Islet precursor cell (in vitro differentiated cells): ENCODE results near the gene CYP1B1.

Source experiments
- DNase-seq: peaks from one replicate; pipeline ENCODE4 v3.0.0-alpha.2; 2018

Gene CYP1B1

GRCh38 chr2:38074764-38075506 is 1.0 kb downstream of the CYP1B1 start:
- peak; percentile 78 for DNase-seq

GRCh38 chr2:38074058-38074763 is 1.7 kb downstream of the CYP1B1 start:
- DNase-seq = peak; percentile 64

GRCh38 chr2:38073211-38074057 is 2.5 kb downstream of the CYP1B1 start:
- DNase-seq = peak; percentile 71

DNA sequence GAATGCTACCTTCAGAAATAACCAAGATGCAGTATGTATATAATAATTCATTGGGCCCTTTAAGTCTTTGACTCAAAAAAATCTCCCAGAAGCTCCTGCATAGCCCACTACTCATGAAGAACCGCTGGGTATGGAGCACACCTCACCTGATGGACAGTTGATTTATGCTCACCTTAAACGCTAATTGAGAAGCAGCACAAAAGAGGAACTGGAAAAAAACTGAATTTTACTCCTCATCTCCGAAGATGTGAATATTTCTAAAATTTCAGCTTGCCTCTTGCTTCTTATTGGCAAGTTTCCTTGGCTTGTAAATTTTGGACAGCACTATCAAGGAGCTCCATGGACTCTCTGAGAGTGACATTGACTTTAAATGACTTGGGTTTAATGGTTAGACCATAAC is 5.5 kb downstream of the CYP1B1 start:
- no peak for DNase-seq

GRCh38 chr2:38068234-38068633 is 7.7 kb downstream of the CYP1B1 start:
- no peak for DNase-seq

DNA sequence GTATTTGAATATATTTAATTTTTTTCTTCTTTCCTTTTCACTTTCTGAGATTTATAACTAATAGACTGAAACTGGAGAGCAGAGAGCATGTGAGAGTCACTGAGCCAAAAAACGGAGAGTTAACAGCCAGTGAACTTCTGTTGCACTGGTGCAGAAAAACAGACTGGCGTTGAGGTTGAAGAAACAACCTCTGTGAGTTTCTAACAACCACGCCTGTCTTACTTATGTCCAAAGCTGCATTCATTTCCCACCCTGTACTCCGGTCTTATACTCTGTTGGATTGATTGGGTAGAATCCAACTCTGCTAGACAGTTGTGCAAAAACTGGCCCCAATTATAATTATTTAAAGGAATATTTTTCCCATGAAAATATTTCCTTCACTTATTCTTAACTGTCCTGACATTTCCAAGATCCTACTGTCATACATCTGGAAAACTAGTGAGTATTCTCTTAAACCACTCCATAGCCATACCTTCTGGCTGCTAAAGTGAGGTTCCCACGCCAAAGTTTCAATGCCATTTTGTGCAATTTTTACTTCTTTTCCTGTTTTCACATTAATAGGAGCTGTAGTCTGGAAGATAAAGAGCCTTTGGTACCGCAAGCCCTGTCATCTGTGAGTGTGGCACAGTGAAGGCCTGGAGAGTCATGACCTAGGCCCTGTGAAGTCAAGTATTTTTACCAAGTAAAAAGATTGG is 9.4 kb downstream of the CYP1B1 start:
- DNase-seq = no peak

- no peak for DNase-seq
Measured at GRCh38 chr2:38065502-38066135, 10.3 kb downstream of the CYP1B1 start.

DNA sequence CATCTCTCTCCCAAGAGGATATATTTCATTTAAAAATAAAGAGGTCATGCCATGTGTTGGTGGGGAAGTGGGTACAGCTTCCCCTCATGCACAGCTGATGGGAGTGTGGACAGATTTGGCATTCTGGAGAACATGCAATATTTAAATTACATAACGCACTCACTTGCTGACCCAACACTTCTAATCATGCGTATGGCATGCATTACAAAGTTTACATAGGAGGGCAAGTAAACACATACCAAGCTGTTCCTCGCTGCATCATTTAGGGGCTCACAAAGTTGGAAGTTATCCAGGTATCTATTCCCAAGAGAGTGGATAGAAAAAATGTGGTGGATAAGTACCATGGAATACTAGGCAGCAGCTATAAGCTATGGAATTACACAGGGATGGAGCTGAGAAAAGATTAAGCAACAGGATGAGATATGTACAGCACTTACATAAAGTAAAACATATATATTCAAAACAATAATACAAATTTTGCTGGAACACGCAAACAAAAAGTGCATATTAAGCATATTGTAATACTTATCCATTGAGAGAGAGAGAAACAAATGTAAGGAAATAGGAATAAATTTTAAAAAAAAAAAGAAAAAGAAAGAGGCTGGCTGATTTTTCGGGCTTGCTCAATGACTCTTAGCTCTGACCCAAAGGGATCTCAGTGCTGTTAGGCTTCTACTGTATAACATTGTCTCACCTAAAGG is 11.0 kb downstream of the CYP1B1 start:
- DNase-seq = no peak

GRCh38 chr2:38060236-38061018 is 15.5 kb downstream of the CYP1B1 start:
- DNase-seq = no peak

DNA sequence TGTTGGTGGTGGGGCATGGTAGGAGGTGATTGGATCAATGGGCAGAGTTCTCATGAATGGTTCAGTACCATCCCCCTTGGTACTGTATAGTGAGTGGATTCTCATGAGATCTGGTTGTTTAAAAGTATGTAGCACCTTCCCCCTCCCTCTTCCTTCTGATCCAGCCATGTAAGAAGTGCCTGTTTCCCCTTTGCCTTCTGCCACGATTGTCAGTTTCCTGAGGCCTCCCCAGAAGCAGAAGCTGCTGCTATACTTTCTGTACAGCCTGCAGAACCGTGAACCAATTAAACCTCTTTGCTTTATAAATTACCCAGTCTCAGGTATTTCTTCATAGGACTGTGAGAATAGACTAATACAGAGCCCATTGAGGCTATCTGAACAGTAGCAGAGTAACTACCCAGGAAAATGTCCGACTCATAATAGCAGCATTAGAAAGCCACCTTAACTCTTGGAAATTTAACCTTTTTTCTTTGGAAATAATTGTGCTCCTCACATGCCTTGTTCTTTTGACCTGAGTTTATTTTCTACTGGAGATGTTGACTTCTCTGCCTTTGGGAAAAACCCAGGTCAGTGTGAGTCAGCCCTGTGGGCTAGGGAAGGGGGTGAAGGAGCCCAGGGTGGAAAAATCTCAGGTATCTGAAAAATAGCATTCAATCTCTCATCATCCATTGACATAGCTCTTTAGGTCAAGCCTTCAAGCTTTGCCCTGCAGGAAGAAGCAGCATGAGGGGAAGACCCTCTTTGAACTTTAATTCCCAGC is 18.1 kb downstream of the CYP1B1 start:
- no peak for DNase-seq

DNA sequence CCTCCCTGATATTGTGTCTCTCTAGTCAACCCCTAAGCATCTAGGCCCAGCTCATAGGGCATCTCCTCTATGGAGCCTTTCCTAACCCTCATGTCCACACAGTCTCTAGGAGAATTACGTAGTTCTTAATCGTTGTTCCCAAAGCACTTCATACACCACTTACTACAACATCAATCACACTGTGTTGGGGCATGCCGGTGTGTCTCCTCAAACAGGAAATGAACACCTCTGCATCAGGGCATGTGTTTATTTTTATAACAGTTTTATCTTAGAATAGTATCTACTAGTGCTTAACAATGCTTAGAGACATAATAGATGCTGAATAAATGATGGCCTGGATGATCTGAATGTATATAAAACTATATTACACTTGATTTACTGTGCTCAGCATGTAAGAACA is 19.7 kb downstream of the CYP1B1 start:
- DNase-seq = no peak

DNA sequence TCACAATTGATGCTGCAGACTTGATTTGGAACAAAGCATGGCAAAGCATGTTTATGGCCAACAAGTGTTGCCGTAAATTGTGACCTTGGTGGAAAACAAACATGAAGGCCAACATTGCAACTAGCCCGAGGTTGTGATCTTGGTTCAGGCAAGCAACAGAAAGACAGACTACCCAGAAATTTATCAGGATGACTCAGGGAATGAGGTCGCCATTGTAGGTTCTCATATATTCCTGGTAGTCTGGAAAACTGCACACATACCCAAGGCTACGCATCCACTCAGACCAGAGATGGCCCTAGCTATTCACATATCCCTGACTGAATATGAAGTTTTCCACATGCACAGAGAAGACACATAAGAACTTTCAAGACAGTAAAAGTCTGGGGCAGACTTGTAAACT is 30.1 kb downstream of the CYP1B1 start:
- no peak for DNase-seq

GRCh38 chr2:38039121-38039910 is 36.6 kb downstream of the CYP1B1 start:
- no peak for DNase-seq

DNA sequence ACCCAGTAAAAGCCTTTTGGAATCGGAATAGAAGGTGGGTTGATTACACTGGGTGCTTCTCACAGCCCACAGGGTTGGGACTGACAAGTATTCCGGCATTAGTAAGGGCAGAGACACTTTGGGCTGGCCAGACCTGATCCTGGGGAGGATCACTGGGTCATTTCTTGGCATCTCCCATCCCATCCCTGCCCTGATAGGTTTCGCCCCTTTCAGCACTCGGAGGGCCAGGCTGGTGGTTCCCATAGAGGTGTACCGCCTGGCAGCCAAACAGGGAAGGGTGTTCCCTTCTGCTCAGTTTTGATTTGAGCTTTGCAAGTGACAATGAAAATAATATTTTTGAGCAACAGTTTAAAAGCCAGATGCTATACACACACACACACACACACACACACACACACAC is 37.3 kb downstream of the CYP1B1 start:
- no peak for DNase-seq

DNA sequence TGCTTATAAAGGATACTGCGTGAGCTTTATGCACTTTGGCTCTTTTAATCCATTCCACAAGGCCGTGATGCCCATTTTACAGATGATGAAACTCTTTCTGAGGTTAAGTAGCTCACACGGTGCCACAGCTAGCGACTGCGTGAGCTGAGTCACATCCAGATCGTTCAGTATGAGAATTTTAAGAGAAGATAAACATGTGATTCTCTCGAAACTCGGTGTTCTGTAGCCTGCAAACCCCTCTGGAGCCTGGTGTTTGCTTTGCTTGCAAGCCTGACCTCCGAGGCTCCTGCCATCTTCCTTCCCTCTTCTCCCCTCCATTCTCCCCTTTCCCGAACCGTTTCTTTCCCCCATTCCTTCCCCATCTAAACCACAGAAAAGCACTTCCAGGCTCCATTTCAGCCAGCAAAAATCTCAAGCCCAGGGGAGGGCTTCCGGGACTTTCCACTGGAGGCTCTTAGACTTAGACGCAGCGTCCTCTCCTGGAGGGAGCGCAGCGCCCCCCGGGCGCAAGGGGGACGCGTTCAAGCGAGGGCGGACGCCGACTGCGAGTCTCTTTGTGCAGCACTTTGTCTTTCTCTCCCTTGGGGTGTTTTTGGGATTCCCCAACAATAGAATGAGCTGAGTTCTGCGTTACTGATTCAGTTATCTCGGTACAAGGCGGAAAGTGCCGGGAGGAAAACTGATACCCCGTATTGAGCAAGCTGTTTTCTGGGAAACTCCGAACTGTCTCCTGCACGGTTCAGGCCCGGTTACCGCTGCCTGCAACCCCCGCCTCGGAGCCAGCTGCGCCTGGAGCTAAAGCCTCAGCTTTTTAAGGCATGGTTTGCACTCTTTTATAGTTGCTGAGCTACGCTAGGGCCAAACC is 38.0 kb downstream of the CYP1B1 start:
- peak; percentile 63 for DNase-seq

DNA sequence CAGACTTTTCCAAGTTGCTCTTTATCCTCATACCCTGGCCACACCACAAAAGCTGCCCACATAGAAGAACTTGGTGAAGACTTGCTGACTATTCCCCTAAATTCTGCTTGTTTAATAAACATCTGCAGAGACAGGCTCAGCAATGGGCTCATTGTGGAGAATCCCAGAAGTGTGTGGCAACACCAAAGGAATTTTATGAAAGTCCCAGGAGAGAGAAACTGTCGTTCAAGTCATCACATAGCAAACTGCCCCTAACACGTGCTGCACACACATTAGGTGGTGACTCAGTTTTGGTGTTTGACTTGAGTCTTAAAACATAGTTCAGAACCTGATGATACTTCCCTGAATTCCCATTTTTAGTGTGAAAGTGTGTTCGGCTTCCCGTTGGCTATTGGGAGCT is 38.6 kb downstream of the CYP1B1 start:
- no peak for DNase-seq

DNA sequence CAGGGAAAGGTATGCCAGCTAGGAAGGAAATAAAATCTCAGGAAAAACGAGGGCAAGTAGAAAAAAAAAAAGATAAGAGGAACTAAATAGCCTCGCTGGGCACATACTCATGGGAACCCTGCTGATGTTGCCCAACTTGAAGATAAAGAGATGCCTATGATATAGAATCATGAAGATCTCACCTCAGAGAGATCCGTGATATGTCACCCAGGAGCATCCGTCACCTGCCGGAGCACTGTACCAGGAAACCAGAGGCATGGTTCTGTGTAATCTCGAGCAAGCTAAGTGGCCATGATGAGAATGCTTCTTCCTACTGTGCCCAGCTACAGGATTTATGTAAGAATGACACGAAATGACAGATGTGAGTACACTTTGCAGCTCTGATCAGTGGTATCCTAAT is 40.0 kb downstream of the CYP1B1 start:
- no peak for DNase-seq

DNA sequence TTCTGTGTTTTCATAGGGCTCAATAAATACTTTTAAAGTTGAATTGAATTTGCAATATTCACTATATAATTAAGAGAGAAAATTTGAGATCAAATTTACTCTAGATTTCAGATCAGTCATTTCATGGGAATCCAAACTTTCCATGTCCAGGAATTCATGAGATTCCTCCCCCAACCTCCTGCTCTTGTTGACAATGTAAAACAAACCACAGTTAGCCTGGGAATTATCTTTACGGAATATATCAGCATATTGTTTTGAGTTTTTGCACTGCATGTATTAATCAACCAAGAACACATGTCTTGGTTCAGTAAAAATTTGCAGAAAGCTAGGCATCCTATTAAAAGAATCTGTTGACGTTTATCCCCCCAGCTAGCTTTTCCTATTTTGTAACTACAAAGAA is 42.3 kb downstream of the CYP1B1 start:
- no peak for DNase-seq
